Endothelial cell of umbilical vein (primary cell): Measurements from ENCODE around the gene GRID1. TPM values are rescaled to one million over a fixed set of nuclear protein-coding genes. Genes with fewer than 3 reads are reported as not detected.

Experiments used
- BruUV-seq: library from RNA; stranded (reverse); fragments of 400-500 nt; replicated peaks from 2 replicates; lab custom pipeline; 2021; lab: Mats Ljungman, UMichigan
- CTCF ChIA-PET: fragments of 300-600, 350-600 bp; sonication (Branson Sonifier 250); formaldehyde crosslinking; loops from one replicate; lab custom pipeline; 2021; ENCODE audit warnings: antibody characterized with exemption, inconsistent platforms; lab: Charles Lee
- POLR2A ChIA-PET: fragments of 300-600, 350-600 bp; sonication (Branson Sonifier 250); formaldehyde crosslinking; loops from one replicate; lab custom pipeline; 2021; ENCODE audit warnings: antibody characterized with exemption, inconsistent platforms; lab: Charles Lee
- DNase-seq: peaks from one replicate; pipeline ENCODE4 v3.0.0-alpha.2; 2011; ENCODE audit warnings: low read depth, low spot score
- FAIRE-seq: peaks from 2 replicates; lab custom pipeline; 2011; peaks lifted over from hg19 to GRCh38; lab: Jason Lieb, UNC
- H2AFZ ChIP-seq: 2 replicates; pipeline ENCODE4 v1.6.0; 2012; ENCODE audit warnings: low read depth, low read length, control low read depth, inconsistent platforms
- H3K27ac ChIP-seq: 2 replicates; pipeline ENCODE4 v1.5.1; 2011; ENCODE audit warnings: low read depth, mild to moderate bottlenecking, control low read depth, low read length, moderate library complexity; ENCODE audit not compliant: insufficient read depth
- H3K27me3 ChIP-seq, 2 experiments: 2 replicates each; pipeline versions ENCODE4 v1.6.0 to v1.6.1; 2011; ENCODE audit warnings: low read length in 2 of 2, mixed read lengths in 1 of 2; ENCODE audit not compliant: control insufficient read depth in 2 of 2, insufficient read depth in 2 of 2
- H3K36me3 ChIP-seq, 2 experiments: 2 replicates in 1 of 2; 3 replicates in 1 of 2; pipeline ENCODE4 v1.5.1; 2011; ENCODE audit warnings: low read length in 2 of 2, mild to moderate bottlenecking in 1 of 2, moderate library complexity in 1 of 2; ENCODE audit not compliant: control insufficient read depth in 2 of 2, insufficient read depth in 2 of 2; ENCODE audit errors: extremely low read depth in 1 of 2
- H3K4me1 ChIP-seq: 3 replicates; pipeline ENCODE4 v1.5.1; 2011; ENCODE audit warnings: mild to moderate bottlenecking, low read length; ENCODE audit not compliant: control insufficient read depth, insufficient read depth; ENCODE audit errors: extremely low read depth
- H3K4me2 ChIP-seq: 2 replicates; pipeline ENCODE4 v1.6.1; 2011; ENCODE audit warnings: low read length, control low read depth, mixed read lengths; ENCODE audit not compliant: insufficient read depth
- H3K4me3 ChIP-seq, 3 experiments: fragments of 200-600 bp in 1 of 3; sonication (generic), shearing (Covaris generic) in 1 of 3; replicated peaks in 1 of 3; 2 replicates each; pipeline ENCODE4 v1.5.1; 2011 to 2016; ENCODE audit warnings: control low read depth in 3 of 3, low read length in 3 of 3, mild to moderate bottlenecking in 2 of 3, inconsistent platforms in 1 of 3, low read depth in 1 of 3, moderate library complexity in 1 of 3; ENCODE audit not compliant: insufficient read depth in 1 of 3
- H3K79me2 ChIP-seq: 2 replicates; pipeline ENCODE4 v1.6.0; 2012; ENCODE audit warnings: low read length, inconsistent platforms; ENCODE audit not compliant: control insufficient read depth, insufficient read depth
- H3K9ac ChIP-seq: replicated peaks from 2 replicates; pipeline ENCODE3; 2011; ENCODE audit warnings: low read length, control low read depth; ENCODE audit not compliant: insufficient read depth; ENCODE audit errors: extremely low read depth
- H3K9me1 ChIP-seq: replicated peaks from 3 replicates; pipeline ENCODE4 v1.6.0; 2011; ENCODE audit warnings: mild to moderate bottlenecking, low read length; ENCODE audit not compliant: control insufficient read depth, insufficient read depth; ENCODE audit errors: extremely low read depth
- H3K9me3 ChIP-seq: replicated peaks from 2 replicates; pipeline ENCODE4 v1.5.1; 2012; ENCODE audit warnings: low read length, inconsistent platforms; ENCODE audit not compliant: control insufficient read depth, insufficient read depth
- H4K20me1 ChIP-seq: replicated peaks from 2 replicates; pipeline ENCODE3; 2011; ENCODE audit warnings: mild to moderate bottlenecking, low read length; ENCODE audit not compliant: control insufficient read depth, insufficient read depth; ENCODE audit errors: extremely low read depth
- CTCF ChIP-seq, 2 donors: IDR thresholded peaks; 1 replicate in 1 of 2; 2 replicates in 1 of 2; pipeline ENCODE4 v1.5.1; 2011; ENCODE audit warnings: low read length in 2 of 2, mild to moderate bottlenecking in 2 of 2, moderate library complexity in 2 of 2, control low read depth in 1 of 2, inconsistent platforms in 1 of 2, low read depth in 1 of 2; ENCODE audit not compliant: insufficient read depth in 1 of 2; ENCODE audit errors: extremely low read depth in 1 of 2
- EZH2 ChIP-seq: IDR thresholded peaks from 2 replicates; pipeline ENCODE4 v1.6.1; 2012; ENCODE audit warnings: borderline replicate concordance, low read depth, mild to moderate bottlenecking, moderate library complexity, low read length, inconsistent platforms; ENCODE audit not compliant: severe bottlenecking
- FOS ChIP-seq: IDR thresholded peaks from 2 replicates; pipeline ENCODE4 v1.6.1; 2011; ENCODE audit warnings: mild to moderate bottlenecking, low read length, moderate library complexity, borderline replicate concordance; ENCODE audit not compliant: insufficient read depth
- GATA2 ChIP-seq: IDR thresholded peaks from 2 replicates; pipeline ENCODE4 v1.7.0; 2011; ENCODE audit warnings: low read depth, mild to moderate bottlenecking, moderate library complexity, mixed read lengths, low read length; ENCODE audit not compliant: insufficient read length, insufficient read depth
- JUN ChIP-seq: IDR thresholded peaks from 2 replicates; pipeline ENCODE4 v1.6.1; 2011; ENCODE audit warnings: borderline replicate concordance, low read depth; ENCODE audit not compliant: insufficient read length, insufficient read depth
- MYC ChIP-seq: IDR thresholded peaks from one replicate; pipeline ENCODE4 v1.6.1; 2011; ENCODE audit warnings: mild to moderate bottlenecking, low read depth, low read length
- POLR2A ChIP-seq: IDR thresholded peaks from 2 replicates; pipeline ENCODE4 v1.6.1; 2012; ENCODE audit warnings: low read depth, mild to moderate bottlenecking, control low read depth, low read length
- POLR2AphosphoS5 ChIP-seq: IDR thresholded peaks from 2 replicates; pipeline ENCODE4 v1.6.1; 2012; ENCODE audit warnings: low read depth, mild to moderate bottlenecking, control low read depth, low read length, moderate library complexity; ENCODE audit not compliant: insufficient read depth
- dilution Hi-C: fragments of 300-500 bp; cut with MboI; formaldehyde crosslinking; loops from one replicate; pipeline ENCODE4 v1.15.0; 2019; ENCODE audit warnings: low sequenced_read_pairs; ENCODE audit not compliant: extremely low pct_ligation_motif_present
- intact Hi-C: fragments of 100-400 bp; cut with micrococcal nuclease; formaldehyde crosslinking; loops from one replicate; pipeline ENCODE4 v1.10.0; 2022
- polyA plus RNA-seq, 4 experiments: library from polyadenylated mRNA; depleted of rRNA in 3 of 4; stranded (reverse) in 3 of 4; unstranded in 1 of 4; fragments of >200 nt; gene quantifications; 2 replicates each; pipeline versions ENCODE4 v1.2.1 to v1.2.3, GENCODE V29; 2011 to 2012; ENCODE audit warnings: missing spikeins in 1 of 4
- total RNA-seq: library from RNA; stranded (reverse); gene quantifications from 2 replicates; pipeline ENCODE4 v1.2.3, GENCODE V29; 2021
- TF ChIP-seq, protein P1 (sequence below): IDR thresholded peaks from 2 replicates; pipeline ENCODE4 v1.6.1; 2011; ENCODE audit not compliant: insufficient read depth, insufficient read length

The GRID1 gene
- total and polyA plus RNA-seq, 2 donors (not counting 3 experiments of a cell fraction or from before 2014, with no cell fraction given), result not detected

DNA sequence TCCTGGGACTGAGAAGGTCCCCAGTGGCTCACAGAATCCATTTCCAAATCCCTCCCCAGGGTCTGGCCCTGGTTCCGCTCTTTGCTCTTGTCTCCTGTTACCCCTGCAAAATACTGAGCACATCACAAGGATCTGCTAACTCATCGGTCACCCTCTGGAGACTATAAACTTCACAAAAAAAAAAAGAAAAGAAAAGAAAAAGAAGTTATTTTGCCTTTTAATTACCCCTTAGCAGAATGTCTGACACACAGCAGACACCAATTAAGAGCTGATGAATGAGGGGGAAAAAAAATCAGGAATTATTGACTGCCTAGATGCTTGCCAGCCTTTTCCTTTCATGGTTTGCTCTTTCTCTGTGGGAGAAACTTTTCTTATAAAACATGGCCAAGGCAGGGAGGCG is 578.7 kb downstream of the GRID1 start:
- no peaks in the 10 kb centered on the region for H3K4me1 ChIP-seq
- H3K9me3 ChIP-seq, result no peaks in the 10 kb centered on the region
- H3K9me1 ChIP-seq, result no peaks in the 10 kb centered on the region
- ChIA-PET CTCF (no interaction called here), POLR2A (no interaction called here)
- no peak for TF ChIP-seq POLR2A
- TF ChIP-seq POLR2AphosphoS5, result no peak
- TF ChIP-seq, protein P1, sequence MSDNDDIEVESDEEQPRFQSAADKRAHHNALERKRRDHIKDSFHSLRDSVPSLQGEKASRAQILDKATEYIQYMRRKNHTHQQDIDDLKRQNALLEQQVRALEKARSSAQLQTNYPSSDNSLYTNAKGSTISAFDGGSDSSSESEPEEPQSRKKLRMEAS, result no peak
- no peak for TF ChIP-seq GATA2
- TF ChIP-seq JUN, result no peak
- TF ChIP-seq CTCF (IDR thresholded peaks at IDR 0.05; ENCODE audit: extremely low read depth in 1 of 2, insufficient read depth in 1 of 2, low read depth in 1 of 2, low read length in 2 of 2), result no peak
- no peak for TF ChIP-seq FOS
- TF ChIP-seq EZH2, result no peak
- no peak for TF ChIP-seq MYC
- FAIRE-seq (no peak), DNase-seq (no peak)
- no peak overlapping the region for H3K9ac ChIP-seq
- no peaks in the 10 kb centered on the region for H4K20me1 ChIP-seq
- intact Hi-C loops, result no loop called here
- H3K4me3 ChIP-seq, result no peak overlapping the region
- H3K27me3 ChIP-seq, result no peaks in the 10 kb centered on the region
- H3K27ac ChIP-seq, result no peak overlapping the region
- no TSS peak for BruUV-seq
- dilution Hi-C loops, result no loop called here
- H3K4me2 ChIP-seq, result no peak overlapping the region
- no peaks in the 10 kb centered on the region for H3K36me3 ChIP-seq
- no peak overlapping the region for H2AFZ ChIP-seq
- no peaks in the 10 kb centered on the region for H3K79me2 ChIP-seq
